GM18499 (cell line): ENCODE data around the gene DAP.
"Not testable (repeated sequence)": the region's sequence is repeated elsewhere in the genome, so short reads cannot be mapped to it uniquely, and the experiment has no call there.

Experiments
- ATAC-seq: cut with Tn5 transposase; IDR thresholded peaks from one replicate; pipeline ENCODE4 v1.9.1; 2021; ENCODE audit warnings: moderate number of reproducible peaks; ENCODE audit not compliant: insufficient read depth, unreplicated experiment

The DAP gene, protein sequence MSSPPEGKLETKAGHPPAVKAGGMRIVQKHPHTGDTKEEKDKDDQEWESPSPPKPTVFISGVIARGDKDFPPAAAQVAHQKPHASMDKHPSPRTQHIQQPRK

DNA sequence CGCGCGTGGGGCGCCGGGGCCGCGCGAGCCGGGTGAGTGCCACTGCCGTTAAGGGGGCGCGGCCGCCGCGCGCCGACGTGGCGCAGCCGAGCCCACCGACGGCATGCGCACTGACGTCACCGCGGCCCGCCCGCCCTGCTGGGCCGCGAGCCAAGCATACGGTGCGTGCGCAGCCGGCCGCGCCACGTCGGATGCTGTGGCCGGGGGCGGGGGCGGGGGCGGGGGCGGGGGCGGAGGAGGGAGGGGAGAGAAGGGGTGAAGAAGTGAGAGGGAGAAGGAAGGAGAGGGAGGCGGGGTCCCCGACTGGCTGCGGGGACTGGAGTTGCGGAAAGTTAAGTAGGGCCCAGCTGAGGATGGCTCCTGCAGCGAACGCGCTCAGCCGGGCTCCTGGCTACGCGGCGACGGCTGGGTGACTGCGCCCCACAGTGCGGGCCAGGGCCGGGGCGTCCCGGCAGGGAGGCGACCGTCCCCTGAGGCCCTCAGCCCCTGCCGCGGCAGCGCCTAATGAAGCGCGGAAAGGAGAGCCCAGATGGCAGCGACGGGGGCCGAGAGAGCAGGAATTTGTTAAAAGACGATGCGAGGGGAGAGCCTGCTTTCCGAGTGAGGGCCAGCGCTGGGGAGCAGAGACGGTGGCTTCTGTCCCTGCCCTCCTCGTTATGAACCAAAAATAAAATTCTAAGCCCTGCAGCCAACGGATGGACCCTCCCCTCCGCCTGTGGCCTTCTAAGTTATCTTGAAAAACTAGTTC, at the start of gene DAP:
TSS of gene DAP (minus strand) at position 50 of the 748 bp plus-strand sequence. CDS start 166 bp downstream, outside the sequence.
- peak; percentile 37 for ATAC-seq

- ATAC-seq = no peak
These were observed 47.6 kb upstream of the DAP start for GRCh38 chr5:10808347-10809226.

- ATAC-seq = no peak
These were observed 41.1 kb upstream of the DAP start for GRCh38 chr5:10801931-10802666.

DNA sequence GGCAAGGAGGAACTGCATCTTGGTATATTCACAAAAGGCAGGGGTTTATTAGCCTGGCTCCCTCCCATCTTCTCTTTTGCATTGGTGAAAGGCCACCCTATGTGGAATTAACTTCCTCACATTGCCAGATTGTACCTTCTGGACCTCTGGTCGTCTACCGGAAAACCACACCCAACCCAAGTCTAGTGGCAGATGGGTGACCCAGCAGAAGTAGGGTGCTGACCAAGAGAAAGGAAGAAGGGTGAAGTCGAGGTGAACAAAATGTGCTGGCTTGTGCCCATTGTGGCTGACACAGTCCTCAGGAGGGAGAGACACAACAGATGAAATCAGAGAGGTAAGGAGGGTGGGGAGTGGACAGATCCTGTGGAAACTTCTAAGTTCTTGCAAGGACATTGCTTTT, 39.8 kb upstream of the DAP start:
- ATAC-seq = no peak

GRCh38 chr5:10797261-10797660, 36.2 kb upstream of the DAP start:
- ATAC-seq = no peak

DNA sequence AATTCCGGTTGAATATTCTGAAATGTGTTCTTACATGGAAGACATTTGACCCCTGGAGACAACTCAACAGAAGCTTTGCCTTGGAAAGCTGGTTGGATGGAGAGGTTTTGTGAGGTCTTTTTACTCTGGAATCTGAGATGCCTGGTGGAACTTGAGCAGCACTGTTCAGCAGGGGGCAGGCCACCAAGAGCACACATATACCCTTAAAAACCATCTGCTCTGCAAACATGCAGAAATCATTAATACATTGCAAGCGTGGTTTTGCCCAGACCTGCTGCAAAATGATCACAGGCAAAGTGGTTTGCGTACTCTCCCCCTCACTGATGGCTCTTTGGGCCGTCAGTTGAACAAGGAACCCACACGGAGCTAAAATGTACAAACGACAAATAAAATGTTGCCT, 32.8 kb upstream of the DAP start:
- no peak for ATAC-seq

- no peak for ATAC-seq
These were observed 31.3 kb upstream of the DAP start for GRCh38 chr5:10792336-10792735.

DNA sequence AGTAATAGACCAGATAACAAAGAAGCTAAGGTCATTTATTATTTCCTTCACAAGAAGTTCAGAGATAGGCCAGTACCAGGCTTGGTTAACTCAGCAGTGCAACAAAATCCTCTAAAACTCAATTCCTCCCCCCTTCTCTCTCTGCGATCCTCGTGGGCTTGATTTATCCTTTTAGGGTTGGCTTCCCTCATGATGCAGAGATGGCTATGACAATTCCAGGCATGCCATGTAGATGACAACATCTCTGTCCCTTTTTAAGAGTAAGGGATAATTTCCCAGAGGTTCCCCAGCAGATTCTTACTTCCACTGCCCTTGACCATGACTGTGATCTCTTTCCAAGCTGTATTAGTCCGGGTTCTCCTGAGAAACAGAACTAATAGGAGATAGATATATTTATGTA, 28.7 kb upstream of the DAP start:
- no peak for ATAC-seq

DNA sequence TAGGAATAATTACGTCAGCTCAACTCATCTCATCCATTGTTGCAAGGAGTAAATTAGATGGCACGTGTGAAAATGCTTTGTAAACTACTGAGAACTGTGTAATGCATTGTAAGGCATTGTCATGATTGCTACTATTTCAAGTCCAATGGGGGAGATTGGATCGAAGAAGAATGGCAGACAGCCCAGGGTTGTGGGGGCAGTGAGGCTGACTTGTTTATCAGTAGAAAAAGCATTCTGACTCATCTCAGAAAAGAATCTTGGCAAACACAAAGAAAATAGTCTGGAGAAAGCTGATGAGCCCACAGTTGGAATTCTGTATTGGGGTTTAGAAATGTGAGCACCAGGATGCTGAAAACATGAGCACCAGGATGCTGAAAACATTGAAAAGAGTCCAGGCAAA, 28.0 kb upstream of the DAP start:
- ATAC-seq = no peak

DNA sequence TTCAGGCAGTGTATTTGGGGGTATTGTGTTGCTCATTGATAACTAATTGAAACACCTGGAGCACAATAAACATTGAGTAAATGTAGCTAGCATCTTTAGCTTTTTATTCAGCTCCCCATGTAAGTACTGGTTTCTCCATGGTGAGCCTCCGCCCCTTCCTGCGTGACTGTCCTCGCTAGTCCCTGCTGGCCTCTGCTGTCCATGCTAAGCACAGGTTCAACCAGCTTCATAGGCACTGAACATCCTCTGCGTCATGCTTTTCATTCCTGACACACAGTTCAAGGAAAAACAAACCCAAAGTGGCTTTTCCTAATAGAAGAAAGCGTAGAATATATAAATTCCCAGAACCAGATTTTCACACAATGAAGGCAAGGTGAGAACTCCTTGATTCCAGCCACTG, 27.3 kb upstream of the DAP start:
- no peak for ATAC-seq

DNA sequence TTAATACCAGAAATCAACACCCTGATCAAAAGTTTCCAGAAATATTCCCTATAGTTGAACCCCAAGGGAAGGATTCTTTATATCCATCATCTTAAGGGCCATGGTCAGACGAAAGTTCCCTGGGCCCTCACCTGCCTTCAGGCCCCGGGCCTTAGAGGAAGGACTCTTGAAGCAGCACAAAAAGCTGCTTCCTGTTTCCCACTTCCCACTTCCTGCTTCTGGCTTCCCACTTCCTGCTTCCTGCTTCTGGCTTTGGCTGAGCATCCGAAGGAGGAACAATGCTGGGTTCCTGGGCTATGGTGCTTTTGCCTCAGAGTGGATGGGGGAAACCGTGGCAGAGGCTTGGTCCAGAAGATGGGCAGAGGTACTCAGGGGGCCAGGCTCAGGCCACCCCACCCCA, 25.8 kb upstream of the DAP start:
- no peak for ATAC-seq

- not testable (repeated sequence) for ATAC-seq
These were observed 19.2 kb upstream of the DAP start for GRCh38 chr5:10780208-10780607.

DNA sequence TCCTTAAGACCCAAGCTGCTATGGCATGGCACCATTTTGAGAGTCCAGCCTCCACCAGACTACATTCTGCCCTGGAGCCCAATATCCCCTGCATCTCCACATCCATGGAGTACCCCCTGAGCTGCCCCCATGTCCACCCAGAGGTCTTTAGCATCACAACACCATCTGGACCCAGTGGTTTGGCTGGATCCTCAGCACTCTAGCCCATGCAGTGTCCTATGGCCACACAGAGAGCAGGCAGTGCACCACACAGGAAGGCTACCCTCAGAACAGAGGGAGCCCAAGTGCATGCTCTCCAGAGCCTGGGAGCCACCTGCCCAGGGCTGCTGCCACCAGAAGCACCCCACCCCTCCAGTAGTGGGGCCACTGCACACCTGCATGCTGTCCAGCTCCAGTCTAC, 18.6 kb upstream of the DAP start:
- ATAC-seq = no peak

DNA sequence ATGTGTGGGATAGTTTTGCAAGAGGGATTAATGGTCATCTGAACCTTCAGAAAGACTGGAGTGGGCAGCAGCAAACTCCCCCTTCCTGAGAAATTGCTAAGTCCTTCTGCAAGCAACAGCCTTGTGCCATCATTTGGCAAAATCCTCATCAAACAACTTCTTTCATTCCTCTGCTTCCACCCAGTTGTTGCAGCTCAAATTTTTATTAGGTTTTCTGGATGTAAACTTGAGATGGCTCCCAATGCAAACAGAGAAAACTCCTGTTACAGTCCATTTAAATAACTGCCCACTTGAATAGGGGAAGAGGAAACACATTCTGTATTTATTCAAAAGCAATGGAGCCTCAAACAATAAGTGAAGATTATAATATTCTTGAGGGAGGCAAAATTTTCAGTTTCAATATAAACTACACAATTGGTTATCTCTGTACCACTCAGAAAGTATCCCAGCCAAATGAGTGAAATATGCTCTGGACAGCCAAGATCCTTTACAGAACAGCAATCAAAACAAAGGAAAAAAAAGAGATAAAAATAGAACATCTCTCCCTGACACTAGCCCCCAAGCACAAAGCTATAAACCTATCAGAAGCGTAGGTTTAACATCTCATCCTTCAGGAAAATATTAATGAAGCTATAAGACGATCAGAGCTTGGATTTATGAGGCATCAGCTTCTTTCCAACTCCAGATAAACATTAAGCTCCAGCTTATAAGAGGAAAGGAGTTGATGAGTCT, 17.3 kb upstream of the DAP start:
- no peak for ATAC-seq

DNA sequence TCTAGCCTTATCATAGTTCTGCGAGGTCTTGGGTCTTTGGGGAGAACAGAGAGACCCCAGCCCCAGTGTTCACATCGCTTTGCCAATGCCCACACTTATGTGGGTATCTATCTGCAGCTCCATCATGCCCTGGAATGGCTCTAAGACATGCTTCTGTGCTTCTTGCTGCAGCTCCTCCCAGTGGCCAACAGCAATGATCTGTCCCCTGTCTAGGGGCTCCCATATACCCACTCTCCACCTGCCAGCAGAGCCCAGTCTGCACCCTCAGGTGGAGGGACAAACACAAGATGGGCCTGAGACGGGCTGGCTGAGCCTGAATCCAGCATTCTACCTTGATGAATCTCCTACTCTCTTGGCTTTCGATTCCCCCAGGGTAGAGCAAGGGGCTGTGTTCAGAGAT, 14.6 kb upstream of the DAP start:
- ATAC-seq = no peak

- no peak for ATAC-seq
These were observed 12.0 kb upstream of the DAP start for GRCh38 chr5:10772901-10773585.

- no peak for ATAC-seq
These were observed 7.4 kb upstream of the DAP start for GRCh38 chr5:10768328-10768899.

DNA sequence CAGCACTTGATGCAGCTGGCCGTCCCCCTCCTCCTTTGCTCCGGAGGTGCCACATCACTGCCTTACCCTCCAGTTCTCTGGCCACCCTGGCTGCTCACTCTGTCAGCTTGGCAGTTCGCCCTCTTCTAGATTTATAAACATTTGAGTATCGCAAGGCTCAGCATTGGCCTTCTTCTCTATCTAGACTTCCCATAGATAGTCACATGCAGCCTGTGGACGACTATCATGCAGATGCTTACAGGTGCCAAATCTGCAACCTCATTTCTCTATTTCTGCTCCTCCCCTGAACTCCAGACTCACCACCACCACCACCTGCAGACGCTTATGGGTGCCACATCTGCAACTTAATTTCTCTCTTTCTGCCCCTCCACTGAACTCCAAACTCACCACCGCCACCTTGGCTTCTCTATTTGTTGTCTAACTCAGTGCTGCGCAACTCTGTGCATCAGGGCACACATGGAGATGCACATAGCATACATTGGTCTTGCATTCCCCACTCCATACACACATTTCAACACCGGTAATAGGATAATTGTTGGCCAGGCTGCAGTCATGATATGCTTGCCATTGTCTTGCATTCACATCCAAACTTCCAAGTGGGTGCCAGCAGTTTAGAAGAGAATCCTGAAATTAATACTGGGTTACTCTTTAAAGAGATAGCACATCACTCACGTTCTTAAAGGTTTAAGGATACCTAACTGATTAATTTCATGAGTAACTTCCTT, 1.9 kb upstream of the DAP start:
- ATAC-seq = no peak
